Epithelial cell of proximal tubule (primary cell): ENCODE data around the gene TMEM115. TPM values are rescaled to one million over a fixed set of nuclear protein-coding genes. Genes with fewer than 3 reads are reported as not detected.

Source experiments
- DNase-seq: peaks from one replicate; pipeline ENCODE4 v3.0.0-alpha.2; 2011; ENCODE audit warnings: low read depth
- H3K4me3 ChIP-seq: 2 replicates; pipeline ENCODE4 v1.5.1; 2011; ENCODE audit warnings: low read depth, mild to moderate bottlenecking, low read length
- total RNA-seq: library from RNA; depleted of rRNA; stranded (reverse); fragments of >200 nt; gene quantifications from 2 replicates; pipeline ENCODE4 v1.2.3, GENCODE V29; 2015
- TF ChIP-seq, protein P1 (sequence below): conservative IDR thresholded peaks from 2 replicates; pipeline ENCODE4 v1.5.1; 2012; ENCODE audit warnings: low read depth, mild to moderate bottlenecking, low read length

TMEM115 gene
- total RNA-seq, 1 donor from 2014 or later, result 54.6 TPM

DNA sequence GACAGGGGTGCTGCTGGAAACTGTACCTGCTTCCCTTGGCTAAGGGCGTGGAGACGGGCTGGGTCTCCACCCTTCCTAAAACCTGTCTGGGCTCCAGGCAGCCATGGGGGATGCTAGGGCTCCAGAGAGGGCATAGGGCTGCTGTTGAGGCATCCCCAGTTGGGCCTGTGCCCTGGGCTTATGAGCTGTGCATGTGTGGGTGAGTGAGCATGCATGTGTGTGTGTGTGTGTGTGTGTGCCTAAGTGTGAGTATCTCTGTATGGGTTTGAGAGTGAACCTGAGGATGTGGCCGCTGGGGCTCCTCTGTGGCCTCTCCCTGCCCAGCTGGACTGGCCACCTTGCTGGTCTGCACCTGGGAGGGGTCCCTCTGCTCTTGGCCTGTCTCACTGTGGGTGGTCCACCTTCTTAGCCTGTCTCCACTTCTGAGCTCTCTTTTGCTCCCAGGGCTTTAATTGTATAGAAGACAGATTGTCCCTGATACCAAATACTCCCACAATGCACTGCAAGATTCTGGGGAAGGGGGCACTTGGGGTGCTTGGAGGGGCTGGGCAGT lies 11.9 kb upstream of the TMEM115 start:
- TF ChIP-seq, protein P1, sequence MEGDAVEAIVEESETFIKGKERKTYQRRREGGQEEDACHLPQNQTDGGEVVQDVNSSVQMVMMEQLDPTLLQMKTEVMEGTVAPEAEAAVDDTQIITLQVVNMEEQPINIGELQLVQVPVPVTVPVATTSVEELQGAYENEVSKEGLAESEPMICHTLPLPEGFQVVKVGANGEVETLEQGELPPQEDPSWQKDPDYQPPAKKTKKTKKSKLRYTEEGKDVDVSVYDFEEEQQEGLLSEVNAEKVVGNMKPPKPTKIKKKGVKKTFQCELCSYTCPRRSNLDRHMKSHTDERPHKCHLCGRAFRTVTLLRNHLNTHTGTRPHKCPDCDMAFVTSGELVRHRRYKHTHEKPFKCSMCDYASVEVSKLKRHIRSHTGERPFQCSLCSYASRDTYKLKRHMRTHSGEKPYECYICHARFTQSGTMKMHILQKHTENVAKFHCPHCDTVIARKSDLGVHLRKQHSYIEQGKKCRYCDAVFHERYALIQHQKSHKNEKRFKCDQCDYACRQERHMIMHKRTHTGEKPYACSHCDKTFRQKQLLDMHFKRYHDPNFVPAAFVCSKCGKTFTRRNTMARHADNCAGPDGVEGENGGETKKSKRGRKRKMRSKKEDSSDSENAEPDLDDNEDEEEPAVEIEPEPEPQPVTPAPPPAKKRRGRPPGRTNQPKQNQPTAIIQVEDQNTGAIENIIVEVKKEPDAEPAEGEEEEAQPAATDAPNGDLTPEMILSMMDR, result no peak
- H3K4me3 ChIP-seq, result no peak overlapping the region
- DNase-seq, result no peak

DNA sequence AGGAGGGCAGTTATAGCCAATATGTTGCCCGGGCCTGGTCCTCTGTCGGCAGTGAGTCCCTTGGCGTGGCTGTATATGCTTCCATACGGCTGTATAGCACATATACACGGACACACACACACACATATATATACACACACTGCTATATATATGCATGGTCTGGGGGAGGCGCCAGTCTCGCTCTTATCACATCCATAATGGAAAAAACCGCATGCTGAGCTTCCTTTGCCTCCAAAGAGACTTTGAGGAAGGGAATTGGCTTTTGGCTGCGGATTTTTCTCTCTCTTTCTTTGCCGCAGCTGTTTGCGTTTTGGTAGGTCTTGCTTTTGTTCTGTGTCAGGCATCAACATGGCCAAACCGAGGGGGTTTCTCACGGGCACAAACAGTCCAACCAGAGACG lies 11.3 kb upstream of the TMEM115 start:
- TF ChIP-seq, protein P1, result no peak
- H3K4me3 ChIP-seq, result no peak overlapping the region
- no peak for DNase-seq

DNA sequence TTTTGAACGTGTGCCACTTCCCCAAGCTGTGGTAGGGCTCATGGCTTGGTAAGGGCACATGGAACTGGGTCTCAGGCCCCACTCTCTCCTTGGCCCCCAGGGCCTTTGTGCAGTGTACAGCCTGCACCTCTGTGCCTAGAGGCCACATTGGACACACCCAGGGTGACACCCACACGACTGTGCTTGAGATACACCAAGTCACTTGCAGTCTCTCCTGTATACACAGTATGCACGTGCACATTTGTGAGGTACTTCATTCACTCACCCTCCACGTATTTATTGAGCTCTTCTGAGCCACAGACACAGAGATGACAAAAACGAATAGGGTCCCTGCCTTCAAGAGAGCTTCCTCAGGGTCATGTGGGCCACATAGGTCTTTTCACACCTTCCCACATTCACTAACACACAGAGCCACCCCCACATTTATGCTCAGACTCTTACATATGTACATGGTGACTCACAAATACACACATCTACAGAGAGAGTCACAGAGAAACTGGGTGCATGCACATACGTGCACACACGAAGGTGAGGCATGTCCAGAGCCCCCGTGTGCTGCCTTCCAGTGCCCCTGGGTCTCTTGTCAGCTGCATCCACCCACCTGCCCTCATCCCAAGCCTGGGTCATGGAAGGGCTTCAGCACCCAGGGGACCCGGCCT lies 9.8 kb upstream of the TMEM115 start:
- DNase-seq, result no peak
- no peak overlapping the region for H3K4me3 ChIP-seq
- TF ChIP-seq, protein P1, result no peak

DNA sequence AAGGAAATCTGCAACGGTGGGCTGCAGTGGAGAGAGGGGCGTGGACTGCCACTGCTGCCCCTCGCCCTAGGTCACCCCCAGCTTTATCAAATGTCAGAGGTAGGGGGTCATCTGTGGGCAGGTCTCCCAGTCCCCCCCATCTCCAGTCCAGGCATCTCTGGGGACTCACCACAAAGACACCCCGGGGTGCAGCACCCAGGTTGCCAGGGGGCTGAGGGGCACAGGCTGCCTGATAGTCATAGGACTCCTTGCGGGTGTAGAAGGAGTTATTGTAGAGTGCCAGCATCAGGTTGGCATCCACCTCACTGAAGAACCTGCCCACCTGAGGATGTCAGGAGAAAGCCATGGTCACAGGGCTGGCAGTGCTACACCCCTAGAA lies 6.5 kb upstream of the TMEM115 start:
- H3K4me3 ChIP-seq, result peak overlapping the region; percentile 58
- TF ChIP-seq, protein P1, result no peak
- no peak for DNase-seq

DNA sequence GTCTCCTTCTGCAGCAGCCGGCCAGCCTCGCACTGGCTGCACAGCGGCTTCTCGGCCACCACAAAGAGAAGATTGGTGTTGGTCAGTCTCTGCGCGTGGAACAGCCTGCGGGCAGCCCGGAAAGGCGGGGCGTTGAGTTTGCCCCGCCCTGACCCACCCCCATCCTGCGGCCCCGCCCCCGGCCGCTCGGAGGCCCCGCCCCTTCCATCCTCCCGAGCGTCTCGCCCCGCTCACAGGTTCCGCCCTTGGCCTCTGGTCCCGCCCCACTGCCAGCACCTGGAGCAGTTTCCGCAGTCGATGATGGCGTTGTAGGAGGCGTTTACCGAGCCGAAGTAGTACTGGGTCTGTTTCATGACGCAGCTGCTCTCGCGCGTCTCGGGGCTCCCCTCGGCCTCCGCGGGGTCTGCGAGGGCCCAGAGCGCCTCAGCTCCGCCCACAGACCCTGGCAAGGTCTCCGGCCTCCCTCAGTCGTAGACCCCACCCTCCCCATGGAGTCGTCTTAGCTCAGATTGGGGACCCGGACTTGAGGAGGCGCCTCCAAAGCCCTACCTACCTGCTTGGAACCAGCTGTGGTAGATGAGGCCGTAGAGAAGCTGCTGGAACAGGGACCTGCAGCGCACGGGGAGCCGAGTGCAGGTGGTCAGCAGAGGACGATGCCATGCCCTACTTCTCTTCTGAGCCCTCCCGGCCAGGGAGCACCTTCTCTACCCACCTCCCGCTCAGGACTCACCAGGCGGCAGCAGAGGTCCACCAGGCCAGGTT lies 5.9 kb upstream of the TMEM115 start:
- DNase-seq, result no peak
- peak overlapping the region; percentile 58 for H3K4me3 ChIP-seq
- TF ChIP-seq, protein P1, result no peak

GRCh38 chr3:50364573-50365079 lies 5.3 kb upstream of the TMEM115 start:
- TF ChIP-seq, protein P1, result no peak
- H3K4me3 ChIP-seq, result peak overlapping the region; percentile 58
- DNase-seq, result no peak
